ENCODE measurements around the gene GBGT1.

GBGT1 gene

DNA sequence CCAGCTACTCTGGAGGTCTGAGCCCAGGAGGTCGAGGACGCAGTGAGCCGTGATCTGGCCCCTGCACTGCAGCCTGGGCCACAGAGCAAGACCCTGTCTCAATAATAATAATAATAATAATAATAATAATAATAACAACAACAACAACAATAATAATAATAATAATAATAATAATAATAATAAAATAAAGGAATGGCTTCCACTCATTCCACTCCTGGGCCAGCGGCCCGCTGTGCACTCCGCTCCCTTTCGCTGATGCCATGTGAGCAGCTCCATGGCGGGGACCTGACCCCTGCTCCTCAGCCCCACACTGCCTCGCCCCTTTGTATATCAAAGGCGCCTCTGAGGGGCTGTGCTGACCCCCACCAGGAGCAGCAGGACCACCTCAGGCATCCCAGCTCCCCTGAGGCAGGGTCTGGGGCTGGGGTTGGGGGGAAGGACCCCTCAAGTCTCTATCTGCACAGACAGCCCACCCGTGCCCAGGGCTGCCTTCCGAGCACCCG, 20.0 kb downstream of the GBGT1 start:
- no peak for DNase-seq (ENCODE audit: low read depth)

DNA sequence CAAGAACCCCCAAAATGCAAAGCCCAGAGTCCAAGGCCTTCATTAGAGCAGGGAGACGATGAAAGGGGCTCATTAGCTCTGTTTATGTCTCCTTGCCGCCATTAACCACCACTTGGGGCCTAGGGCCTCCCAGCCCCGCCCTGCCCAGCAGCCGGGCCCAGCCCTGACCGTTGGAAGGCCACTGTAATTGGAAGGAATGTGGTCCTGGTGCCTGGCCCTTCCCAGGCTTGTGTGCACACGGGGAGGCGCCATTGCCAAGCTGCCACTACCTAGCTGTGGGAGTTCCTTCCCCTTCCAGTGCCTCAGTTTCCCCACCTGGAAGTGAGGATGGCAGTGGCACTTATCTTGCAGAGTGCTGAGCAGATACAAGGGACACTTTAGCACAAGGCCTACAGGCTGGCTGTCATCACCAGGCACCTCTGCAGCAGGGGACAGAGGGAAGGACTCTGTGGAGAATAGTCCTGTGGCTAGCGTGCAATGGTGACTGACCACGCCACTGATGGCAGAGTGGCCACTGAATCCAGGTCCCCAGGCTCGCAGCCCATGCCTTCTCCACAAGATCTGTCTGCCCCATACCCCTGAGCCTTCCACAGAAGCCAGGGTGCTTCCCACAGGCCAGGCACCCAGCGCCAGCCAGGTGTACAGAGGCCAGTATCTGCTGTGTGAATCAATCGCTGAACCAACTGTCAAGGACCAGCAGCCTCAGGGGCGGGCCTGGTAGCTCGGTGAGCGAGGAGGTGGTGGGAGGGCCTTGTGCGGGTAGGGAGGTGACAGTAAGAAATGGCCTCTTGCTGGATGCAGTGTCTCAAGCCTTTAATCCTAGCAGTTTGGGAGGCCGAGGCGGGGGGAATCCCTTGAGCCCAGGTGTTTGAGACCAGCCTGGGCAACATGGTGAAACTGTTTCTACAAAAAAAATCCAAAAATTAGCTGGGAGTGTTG, 20.8 kb downstream of the GBGT1 start:
- DNase-seq (ENCODE audit: low read depth): no peak

GRCh38 chr9:133141833-133142595, 21.7 kb downstream of the GBGT1 start:
- DNase-seq (ENCODE audit: low read depth): no peak

DNA sequence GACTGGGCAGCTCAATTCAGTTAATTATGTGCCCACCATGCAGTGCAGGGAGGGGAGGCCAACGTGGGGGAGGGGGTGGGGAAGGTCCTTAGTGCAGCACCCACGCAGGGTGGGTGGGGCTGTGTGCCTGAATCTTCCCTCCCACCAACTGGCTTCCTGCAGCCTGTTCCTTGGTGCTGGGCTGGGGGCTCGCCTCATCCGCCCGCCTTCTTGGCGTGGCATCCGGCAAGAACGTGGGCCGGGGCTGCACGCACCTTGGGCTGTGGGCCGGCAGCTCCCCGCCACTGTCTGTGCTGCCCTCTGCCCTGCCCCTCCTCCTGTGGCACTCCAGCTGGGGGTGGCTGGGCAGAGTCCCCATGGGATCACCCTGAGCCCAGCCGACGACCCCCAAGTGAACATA, 23.1 kb downstream of the GBGT1 start:
- no peak for DNase-seq (ENCODE audit: low read depth)

- DNase-seq (ENCODE audit: low read depth): no peak
These were observed 23.6 kb downstream of the GBGT1 start for GRCh38 chr9:133140174-133140505.

- no peak for DNase-seq (ENCODE audit: low read depth)
These were observed 24.2 kb downstream of the GBGT1 start for GRCh38 chr9:133139246-133140173.

DNA sequence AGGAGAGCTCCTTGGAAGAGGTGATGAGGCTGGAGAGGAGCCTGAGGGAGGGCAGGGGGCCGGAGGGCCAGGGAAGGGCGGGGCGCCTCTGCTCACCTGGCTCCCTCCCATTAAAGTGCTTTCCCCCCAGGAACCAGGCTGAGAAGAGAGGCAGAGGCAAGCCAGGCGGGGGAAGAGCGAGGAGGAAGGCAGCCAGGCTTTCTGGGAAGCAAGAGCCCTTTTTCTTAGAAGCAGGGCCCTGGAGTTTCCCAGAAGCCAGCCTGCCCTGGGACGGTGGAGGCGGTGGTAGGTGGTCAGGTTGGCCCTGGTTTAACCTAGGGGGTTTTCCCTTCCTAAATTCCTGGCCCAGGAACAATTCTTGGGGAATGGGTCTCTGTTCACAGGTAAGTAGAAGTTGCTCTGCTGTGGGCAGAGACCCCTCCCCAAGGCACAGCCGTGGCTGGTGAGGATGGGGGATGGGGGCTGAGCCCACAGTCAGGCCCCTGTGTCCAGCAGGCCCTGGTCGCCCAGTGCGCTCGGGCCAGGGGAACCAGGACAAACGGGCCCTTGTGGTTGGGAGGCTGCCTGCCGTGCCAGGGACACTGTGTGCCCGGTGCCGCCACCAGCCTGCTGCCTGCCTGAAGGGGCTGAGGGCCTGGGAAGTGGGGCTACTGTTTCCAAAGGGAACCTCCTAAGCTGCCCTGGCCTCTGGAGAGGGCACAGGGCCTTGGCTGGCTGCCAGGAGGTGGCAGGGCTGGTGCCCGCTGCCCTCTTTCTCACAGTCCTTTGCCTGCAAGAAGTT, 26.1 kb downstream of the GBGT1 start:
- DNase-seq (ENCODE audit: low read depth): no peak

DNA sequence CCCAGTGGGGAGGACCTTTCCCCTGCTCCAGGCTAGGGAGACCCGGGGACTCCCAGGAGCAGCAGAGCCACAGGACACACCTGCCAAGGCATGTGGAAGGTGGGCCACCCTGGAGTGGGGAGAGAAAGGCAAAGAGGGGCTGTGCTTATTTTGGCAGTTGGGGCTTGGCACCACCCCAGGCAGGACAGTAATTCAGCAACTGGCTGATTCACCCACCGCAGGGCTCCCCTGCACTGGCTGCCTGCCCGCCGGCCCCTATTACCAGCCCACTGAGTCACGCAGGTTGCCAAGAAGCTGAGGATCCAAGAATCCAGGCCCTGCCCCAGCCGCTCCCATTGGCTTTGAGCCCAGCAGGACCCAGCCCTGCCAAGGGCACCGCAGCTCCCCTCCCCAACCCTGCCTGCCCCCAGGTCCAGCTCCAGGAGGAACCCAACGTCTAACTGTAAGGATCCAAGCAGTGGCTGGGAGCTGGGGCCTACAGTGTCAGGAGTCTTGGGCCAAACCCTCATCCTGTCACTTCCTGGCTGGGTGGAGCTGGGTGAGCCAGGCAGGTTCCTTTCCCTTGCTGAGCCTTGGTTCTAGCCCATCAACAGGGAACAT, 28.5 kb downstream of the GBGT1 start:
- DNase-seq (ENCODE audit: low read depth): peak; percentile 49

GRCh38 chr9:133134388-133135145, 29.1 kb downstream of the GBGT1 start:
- DNase-seq (ENCODE audit: low read depth): no peak

DNA sequence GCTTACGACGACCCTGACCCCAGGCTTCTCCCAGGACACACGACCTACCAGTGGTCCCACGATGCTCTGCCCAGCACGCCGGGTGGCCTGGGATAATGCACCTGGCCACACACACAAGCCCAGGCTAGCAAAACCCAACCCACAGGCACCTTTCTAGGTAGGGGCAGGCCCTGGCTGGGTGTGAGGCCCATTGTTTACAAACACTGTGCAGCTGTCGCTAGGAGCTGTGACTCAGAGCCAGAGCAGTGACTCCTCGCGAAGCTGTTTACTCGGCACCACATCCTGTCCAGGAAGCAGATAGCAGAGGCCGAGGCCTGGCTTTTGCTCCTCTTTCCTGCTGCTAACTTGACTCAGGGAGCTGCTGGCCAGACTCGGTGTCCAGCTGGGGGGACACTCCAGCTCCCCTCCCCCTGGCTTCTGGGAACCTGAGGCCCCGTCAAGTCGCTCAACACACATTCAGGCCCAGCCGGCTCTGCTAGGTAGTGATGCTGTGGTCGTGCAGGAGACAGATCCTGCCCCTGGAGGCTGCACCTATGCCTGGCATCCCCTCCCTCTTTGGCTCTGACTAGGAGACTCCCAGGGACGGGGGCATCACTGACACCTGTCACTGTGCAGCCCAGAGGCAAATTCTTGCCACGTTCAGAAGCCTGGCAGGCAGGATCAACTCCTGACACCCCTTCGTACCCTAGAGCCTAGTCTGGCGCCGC, 29.9 kb downstream of the GBGT1 start:
- peak; percentile 93 for DNase-seq (ENCODE audit: low read depth)

- DNase-seq (ENCODE audit: low read depth): no peak
These were observed 31.5 kb downstream of the GBGT1 start for GRCh38 chr9:133132174-133132573.

DNA sequence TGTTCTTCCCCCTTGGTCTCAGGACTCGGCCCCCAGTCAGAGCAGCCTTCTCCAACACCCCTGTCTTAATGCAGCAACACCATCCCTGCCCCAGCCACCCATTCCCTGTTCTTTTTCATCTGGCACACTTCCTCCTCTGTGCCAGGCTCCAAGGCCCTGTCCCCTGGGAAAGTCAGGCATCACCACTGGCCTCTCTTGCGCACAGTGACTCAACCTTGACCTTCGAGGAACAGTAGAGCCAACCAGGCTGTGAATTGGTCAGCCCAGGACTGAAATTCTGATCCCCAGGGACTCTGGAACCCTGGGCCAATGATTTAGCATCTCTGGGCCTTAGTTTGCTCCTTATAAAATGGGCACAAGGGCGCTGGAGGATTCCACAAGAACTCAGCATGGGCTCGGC, 32.2 kb downstream of the GBGT1 start:
- peak; percentile 46 for DNase-seq (ENCODE audit: low read depth)

DNA sequence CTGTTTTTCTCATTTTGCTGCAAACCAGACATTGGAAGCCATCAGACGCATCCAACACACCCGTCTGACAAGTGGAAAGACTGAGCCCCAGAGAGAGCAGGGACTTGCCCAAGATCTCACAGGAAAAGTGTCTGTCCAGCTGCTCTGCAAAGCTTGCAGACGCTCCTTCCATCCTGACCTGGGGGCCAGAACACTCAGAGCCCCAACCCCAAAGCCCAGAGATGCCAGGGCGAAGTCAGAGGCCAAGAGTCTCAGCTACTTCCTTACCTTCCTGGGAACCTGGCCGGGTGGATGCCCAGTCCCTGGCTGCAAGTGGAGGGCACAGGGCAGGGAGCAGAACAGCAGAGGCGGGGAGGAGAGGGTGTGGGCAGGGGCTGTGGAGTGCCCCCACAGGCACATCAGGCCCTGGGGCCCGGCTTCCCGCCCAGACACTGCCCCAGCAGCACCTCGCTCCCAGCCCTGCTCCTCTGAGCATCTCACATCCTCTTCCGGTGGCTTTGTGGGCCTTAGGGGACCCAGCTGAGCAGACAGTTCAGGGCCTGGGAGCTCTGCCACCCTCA, 32.9 kb downstream of the GBGT1 start:
- DNase-seq (ENCODE audit: low read depth): no peak

DNA sequence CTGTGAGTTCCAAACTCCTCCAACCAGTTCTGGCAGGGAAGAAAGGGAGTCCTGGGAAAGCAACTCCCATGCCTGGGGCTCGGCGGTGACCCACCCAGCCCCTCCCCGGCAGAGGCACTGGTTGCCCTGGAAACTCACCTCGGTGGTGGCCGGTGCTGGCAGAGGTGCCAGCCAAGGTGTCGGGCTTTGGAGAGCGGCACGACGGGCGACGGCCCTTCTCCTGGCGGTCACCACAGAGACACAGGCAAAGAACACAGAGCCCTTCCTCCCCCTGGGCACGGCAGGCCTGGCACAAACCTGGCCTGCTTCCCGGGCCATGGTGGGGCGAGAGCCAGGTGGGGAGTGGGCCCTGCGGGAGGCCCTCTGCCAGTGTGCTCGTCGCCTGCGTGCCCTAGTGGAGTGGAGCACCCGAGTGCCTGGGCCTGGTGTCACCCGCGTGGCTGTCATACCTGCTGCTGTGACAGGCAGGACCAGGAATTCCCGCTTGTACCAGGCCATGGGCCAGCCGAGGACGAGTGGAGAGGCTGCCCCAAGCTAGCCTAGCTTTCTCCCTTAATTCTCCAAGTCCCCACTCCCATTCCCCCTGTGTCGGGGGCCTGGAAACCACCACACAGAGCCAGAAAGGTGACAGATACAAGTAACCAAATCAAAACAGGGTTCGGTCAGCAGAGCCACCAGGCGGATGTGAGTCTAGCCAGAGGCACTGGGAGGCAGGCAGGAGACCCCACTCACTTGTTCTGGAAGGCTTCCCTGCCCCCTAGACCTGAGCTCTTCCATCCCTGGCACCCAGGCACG, 34.5 kb downstream of the GBGT1 start:
- DNase-seq (ENCODE audit: low read depth): no peak

- no peak for DNase-seq (ENCODE audit: low read depth)
These were observed 35.6 kb downstream of the GBGT1 start for GRCh38 chr9:133128152-133128551.

GRCh38 chr9:133127340-133127981, 36.3 kb downstream of the GBGT1 start:
- DNase-seq (ENCODE audit: low read depth): no peak

GRCh38 chr9:133126697-133127339, 36.9 kb downstream of the GBGT1 start:
- no peak for DNase-seq (ENCODE audit: low read depth)

Data from fibroblast of gingiva (primary cell).